HEK293 (cell line): Measurements from ENCODE around the gene NCLN.

ENCODE experiments used
- CTCF ChIA-PET: fragments of 350-600 bp; formaldehyde crosslinking; extraction: SDS; loops from one replicate; lab custom pipeline; 2021; ENCODE audit warnings: antibody characterized with exemption; lab: Yijun Ruan, JAX
- POLR2A ChIA-PET: fragments of 300-600 bp; formaldehyde crosslinking; extraction: SDS; loops from one replicate; lab custom pipeline; 2020; ENCODE audit warnings: antibody characterized with exemption, inconsistent platforms; lab: Yijun Ruan, JAX
- H3K27ac ChIP-seq: fragments of 200-500 bp; sonication (Bioruptor generic); 2 replicates; pipeline ENCODE4 v1.5.1; 2014; ENCODE audit warnings: low read depth, low read length, control low read depth, inconsistent platforms; ENCODE audit errors: extremely low read depth
- H3K36me3 ChIP-seq, 2 experiments: fragments of 200-500 bp in 1 of 2; sonication (Bioruptor generic) in 1 of 2; 1 replicate in 1 of 2; 2 replicates in 1 of 2; pipeline ENCODE4 v1.5.1; 2014 to 2017; ENCODE audit warnings: inconsistent platforms in 2 of 2, low read length in 2 of 2; ENCODE audit not compliant: control insufficient read depth in 2 of 2, insufficient read depth in 1 of 2
- H3K4me1 ChIP-seq: fragments of 200-500 bp; sonication (Bioruptor generic); 2 replicates; pipeline ENCODE4 v1.5.1; 2014; ENCODE audit warnings: mild to moderate bottlenecking, low read length, inconsistent platforms; ENCODE audit not compliant: control insufficient read depth, insufficient read depth
- H3K4me3 ChIP-seq: 2 replicates; pipeline ENCODE4 v1.5.1; 2011; ENCODE audit warnings: low read depth, mild to moderate bottlenecking, control low read depth, low read length, moderate library complexity
- H3K9me3 ChIP-seq: fragments of 200-500 bp; sonication (Bioruptor generic); 2 replicates; pipeline ENCODE4 v1.5.1; 2014; ENCODE audit warnings: low read depth, low read length, inconsistent platforms; ENCODE audit not compliant: control insufficient read depth, insufficient read depth
- BCL11B ChIP-seq: fragments of 450-650 bp; formaldehyde crosslinking; IDR thresholded peaks from 2 replicates; pipeline ENCODE4 v1.5.1; 2016; ENCODE audit warnings: low read depth, missing biosample characterization, missing genetic modification characterization
- GLIS1 ChIP-seq: fragments of 450-650 bp; formaldehyde crosslinking; IDR thresholded peaks from 2 replicates; pipeline ENCODE4 v1.5.1; 2016; ENCODE audit warnings: missing biosample characterization, missing genetic modification characterization
- HOXC10 ChIP-seq: sonication (generic); formaldehyde crosslinking; IDR thresholded peaks from 2 replicates; pipeline ENCODE4 v1.8.1; 2023; ENCODE audit warnings: mild to moderate bottlenecking, missing genetic modification reagents
- KLF10 ChIP-seq: fragments of 450-650 bp; IDR thresholded peaks from 2 replicates; pipeline ENCODE4 v1.5.1; 2018; ENCODE audit warnings: missing biosample characterization, mild to moderate bottlenecking, missing genetic modification characterization
- KLF9 ChIP-seq: fragments of 450-650 bp; formaldehyde crosslinking; IDR thresholded peaks from 2 replicates; pipeline ENCODE4 v1.5.1; 2016; ENCODE audit warnings: missing biosample characterization, missing genetic modification characterization, low read depth
- ZFHX2 ChIP-seq: fragments of 450-650 bp; formaldehyde crosslinking; conservative IDR thresholded peaks from 2 replicates; pipeline ENCODE4 v1.5.1; 2016; ENCODE audit warnings: missing biosample characterization, missing genetic modification characterization
- ZFP3 ChIP-seq: fragments of 450-650 bp; formaldehyde crosslinking; IDR thresholded peaks from 2 replicates; pipeline ENCODE4 v1.5.1; 2016; ENCODE audit warnings: low read depth, missing biosample characterization, missing genetic modification characterization
- ZFP37 ChIP-seq: fragments of 450-650 bp; formaldehyde crosslinking; IDR thresholded peaks from 2 replicates; pipeline ENCODE4 v1.5.1; 2016; ENCODE audit warnings: missing biosample characterization, missing genetic modification characterization
- ZNF19 ChIP-seq: fragments of 450-650 bp; formaldehyde crosslinking; IDR thresholded peaks from 2 replicates; pipeline ENCODE4; 2016; ENCODE audit warnings: missing biosample characterization, missing genetic modification characterization, low read depth
- ZNF214 ChIP-seq: fragments of 450-650 bp; formaldehyde crosslinking; IDR thresholded peaks from 2 replicates; pipeline ENCODE4 v1.5.1; 2017; ENCODE audit warnings: missing biosample characterization, mild to moderate bottlenecking, missing genetic modification characterization, borderline replicate concordance
- ZNF366 ChIP-seq: fragments of 450-650 bp; formaldehyde crosslinking; conservative IDR thresholded peaks from 2 replicates; pipeline ENCODE4 v1.5.1; 2016; ENCODE audit warnings: missing biosample characterization, missing genetic modification characterization
- ZNF514 ChIP-seq: fragments of 450-650 bp; formaldehyde crosslinking; IDR thresholded peaks from 2 replicates; pipeline ENCODE4 v1.5.1; 2016; ENCODE audit warnings: missing biosample characterization, missing genetic modification characterization
- ZNF555 ChIP-seq: fragments of 450-650 bp; formaldehyde crosslinking; conservative IDR thresholded peaks from 2 replicates; pipeline ENCODE4 v1.5.1; 2017; ENCODE audit warnings: missing biosample characterization, mild to moderate bottlenecking, missing genetic modification characterization, inconsistent platforms
- ZNF560 ChIP-seq: fragments of 450-650 bp; formaldehyde crosslinking; IDR thresholded peaks from 2 replicates; pipeline ENCODE4 v1.5.1; 2017; ENCODE audit warnings: missing biosample characterization, missing genetic modification characterization, borderline replicate concordance
- ZNF658 ChIP-seq: fragments of 450-650 bp; formaldehyde crosslinking; IDR thresholded peaks from 2 replicates; pipeline ENCODE4; 2016; ENCODE audit warnings: missing biosample characterization, missing genetic modification characterization
- ZSCAN30 ChIP-seq: fragments of 450-650 bp; IDR thresholded peaks from 2 replicates; pipeline ENCODE4 v1.5.1; 2018; ENCODE audit warnings: missing biosample characterization, mild to moderate bottlenecking, missing genetic modification characterization, moderate library complexity
- TF ChIP-seq, protein P1 (sequence below): fragments of 450-650 bp; formaldehyde crosslinking; IDR thresholded peaks from 2 replicates; pipeline ENCODE4 v1.5.1; 2016; ENCODE audit warnings: missing biosample characterization, missing genetic modification characterization
- TF ChIP-seq, protein P2 (sequence below): fragments of 450-650 bp; formaldehyde crosslinking; IDR thresholded peaks from 2 replicates; pipeline ENCODE4 v1.5.1; 2016; ENCODE audit warnings: missing biosample characterization, missing genetic modification characterization
- TF ChIP-seq, protein P3 (sequence below): fragments of 450-650 bp; formaldehyde crosslinking; IDR thresholded peaks from 2 replicates; pipeline ENCODE4 v1.5.1; 2016; ENCODE audit warnings: missing biosample characterization, missing genetic modification characterization
- TF ChIP-seq, protein P4 (sequence below): fragments of 450-650 bp; formaldehyde crosslinking; IDR thresholded peaks from 2 replicates; pipeline ENCODE4 v1.5.1; 2017; ENCODE audit warnings: missing biosample characterization, missing genetic modification characterization

The NCLN gene

DNA sequence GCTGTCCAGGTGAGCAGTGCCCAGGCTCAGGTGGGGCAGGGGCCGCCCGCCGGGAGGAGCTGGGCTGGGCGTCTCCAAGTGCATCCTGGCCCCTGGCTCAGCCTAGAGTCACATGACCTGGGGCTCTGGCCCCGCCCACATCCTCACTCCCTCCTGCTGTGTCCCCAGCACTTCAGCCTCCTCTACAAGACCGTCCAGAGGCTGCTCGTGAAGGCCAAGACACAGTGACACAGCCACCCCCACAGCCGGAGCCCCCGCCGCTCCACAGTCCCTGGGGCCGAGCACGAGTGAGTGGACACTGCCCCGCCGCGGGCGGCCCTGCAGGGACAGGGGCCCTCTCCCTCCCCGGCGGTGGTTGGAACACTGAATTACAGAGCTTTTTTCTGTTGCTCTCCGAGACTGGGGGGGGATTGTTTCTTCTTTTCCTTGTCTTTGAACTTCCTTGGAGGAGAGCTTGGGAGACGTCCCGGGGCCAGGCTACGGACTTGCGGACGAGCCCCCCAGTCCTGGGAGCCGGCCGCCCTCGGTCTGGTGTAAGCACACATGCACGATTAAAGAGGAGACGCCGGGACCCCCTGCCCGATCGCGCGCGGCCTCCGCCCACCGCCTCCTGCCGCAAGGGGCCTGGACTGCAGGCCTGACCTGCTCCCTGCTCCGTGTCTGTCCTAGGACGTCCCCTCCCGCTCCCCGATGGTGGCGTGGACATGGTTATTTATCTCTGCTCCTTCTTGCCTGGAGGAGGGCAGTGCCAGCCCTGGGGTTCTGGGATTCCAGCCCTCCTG lies 21.9 kb downstream of the NCLN start:
- ChIA-PET CTCF (no interaction called here), POLR2A (no interaction called here)
- Histone ChIP-seq H3K4me3 (no peak overlapping the region), H3K27ac (no peak overlapping the region), H3K9me3 (no peaks in the 10 kb centered on the region), H3K36me3 (peaks cover 7 to 60% of the 10 kb centered on the region in 2 experiments; a peak in 2 of 3 replicates), H3K4me1 (no peaks in the 10 kb centered on the region)
- TF ChIP-seq ZFP3 = no peak
- TF ChIP-seq ZNF366 (tag by site-specific recombination) = no peak
- no peak for TF ChIP-seq KLF10 (tag by site-specific recombination)
- TF ChIP-seq, protein P1, sequence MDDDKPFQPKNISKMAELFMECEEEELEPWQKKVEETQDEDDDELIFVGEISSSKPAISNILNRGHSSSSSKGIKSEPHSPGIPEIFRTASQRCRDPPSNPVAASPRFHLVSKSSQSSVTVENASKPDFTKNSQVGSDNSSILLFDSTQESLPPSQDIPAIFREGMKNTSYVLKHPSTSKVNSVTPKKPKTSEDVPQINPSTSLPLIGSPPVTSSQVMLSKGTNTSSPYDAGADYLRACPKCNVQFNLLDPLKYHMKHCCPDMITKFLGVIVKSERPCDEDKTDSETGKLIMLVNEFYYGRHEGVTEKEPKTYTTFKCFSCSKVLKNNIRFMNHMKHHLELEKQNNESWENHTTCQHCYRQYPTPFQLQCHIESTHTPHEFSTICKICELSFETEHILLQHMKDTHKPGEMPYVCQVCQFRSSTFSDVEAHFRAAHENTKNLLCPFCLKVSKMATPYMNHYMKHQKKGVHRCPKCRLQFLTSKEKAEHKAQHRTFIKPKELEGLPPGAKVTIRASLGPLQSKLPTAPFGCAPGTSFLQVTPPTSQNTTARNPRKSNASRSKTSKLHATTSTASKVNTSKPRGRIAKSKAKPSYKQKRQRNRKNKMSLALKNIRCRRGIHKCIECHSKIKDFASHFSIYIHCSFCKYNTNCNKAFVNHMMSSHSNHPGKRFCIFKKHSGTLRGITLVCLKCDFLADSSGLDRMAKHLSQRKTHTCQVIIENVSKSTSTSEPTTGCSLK = no peak
- no peak for TF ChIP-seq ZNF514 (tag by site-specific recombination)
- no peak for TF ChIP-seq ZNF214 (tag by site-specific recombination)
- TF ChIP-seq, protein P2, sequence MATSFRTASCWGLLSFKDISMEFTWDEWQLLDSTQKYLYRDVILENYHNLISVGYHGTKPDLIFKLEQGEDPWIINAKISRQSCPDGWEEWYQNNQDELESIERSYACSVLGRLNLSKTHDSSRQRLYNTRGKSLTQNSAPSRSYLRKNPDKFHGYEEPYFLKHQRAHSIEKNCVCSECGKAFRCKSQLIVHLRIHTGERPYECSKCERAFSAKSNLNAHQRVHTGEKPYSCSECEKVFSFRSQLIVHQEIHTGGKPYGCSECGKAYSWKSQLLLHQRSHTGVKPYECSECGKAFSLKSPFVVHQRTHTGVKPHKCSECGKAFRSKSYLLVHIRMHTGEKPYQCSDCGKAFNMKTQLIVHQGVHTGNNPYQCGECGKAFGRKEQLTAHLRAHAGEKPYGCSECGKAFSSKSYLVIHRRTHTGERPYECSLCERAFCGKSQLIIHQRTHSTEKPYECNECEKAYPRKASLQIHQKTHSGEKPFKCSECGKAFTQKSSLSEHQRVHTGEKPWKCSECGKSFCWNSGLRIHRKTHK (tag by site-specific recombination) = no peak
- TF ChIP-seq HOXC10 = no peak
- 0 out of 2 replicates have a peak, but pooled peaks have one; percentile 15 for TF ChIP-seq ZFHX2 (tag by site-specific recombination)
- TF ChIP-seq ZNF555 (tag by site-specific recombination) = no peak
- no peak for TF ChIP-seq ZNF19 (tag by site-specific recombination)
- no peak for TF ChIP-seq BCL11B (tag by site-specific recombination)
- no peak for TF ChIP-seq ZSCAN30 (tag by site-specific recombination)
- TF ChIP-seq KLF9 (tag by site-specific recombination) = peak; percentile 33
- TF ChIP-seq ZNF658 (tag by site-specific recombination) = no peak
- TF ChIP-seq ZFP37 (tag by site-specific recombination) = no peak
- TF ChIP-seq, protein P3, sequence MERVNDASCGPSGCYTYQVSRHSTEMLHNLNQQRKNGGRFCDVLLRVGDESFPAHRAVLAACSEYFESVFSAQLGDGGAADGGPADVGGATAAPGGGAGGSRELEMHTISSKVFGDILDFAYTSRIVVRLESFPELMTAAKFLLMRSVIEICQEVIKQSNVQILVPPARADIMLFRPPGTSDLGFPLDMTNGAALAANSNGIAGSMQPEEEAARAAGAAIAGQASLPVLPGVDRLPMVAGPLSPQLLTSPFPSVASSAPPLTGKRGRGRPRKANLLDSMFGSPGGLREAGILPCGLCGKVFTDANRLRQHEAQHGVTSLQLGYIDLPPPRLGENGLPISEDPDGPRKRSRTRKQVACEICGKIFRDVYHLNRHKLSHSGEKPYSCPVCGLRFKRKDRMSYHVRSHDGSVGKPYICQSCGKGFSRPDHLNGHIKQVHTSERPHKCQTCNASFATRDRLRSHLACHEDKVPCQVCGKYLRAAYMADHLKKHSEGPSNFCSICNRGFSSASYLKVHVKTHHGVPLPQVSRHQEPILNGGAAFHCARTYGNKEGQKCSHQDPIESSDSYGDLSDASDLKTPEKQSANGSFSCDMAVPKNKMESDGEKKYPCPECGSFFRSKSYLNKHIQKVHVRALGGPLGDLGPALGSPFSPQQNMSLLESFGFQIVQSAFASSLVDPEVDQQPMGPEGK (tag by site-specific recombination) = peak; percentile 22; the same call in 1 of the 2 replicates
- TF ChIP-seq, protein P4, sequence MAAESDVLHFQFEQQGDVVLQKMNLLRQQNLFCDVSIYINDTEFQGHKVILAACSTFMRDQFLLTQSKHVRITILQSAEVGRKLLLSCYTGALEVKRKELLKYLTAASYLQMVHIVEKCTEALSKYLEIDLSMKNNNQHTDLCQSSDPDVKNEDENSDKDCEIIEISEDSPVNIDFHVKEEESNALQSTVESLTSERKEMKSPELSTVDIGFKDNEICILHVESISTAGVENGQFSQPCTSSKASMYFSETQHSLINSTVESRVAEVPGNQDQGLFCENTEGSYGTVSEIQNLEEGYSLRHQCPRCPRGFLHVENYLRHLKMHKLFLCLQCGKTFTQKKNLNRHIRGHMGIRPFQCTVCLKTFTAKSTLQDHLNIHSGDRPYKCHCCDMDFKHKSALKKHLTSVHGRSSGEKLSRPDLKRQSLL (tag by site-specific recombination) = no peak
- no peak for TF ChIP-seq GLIS1 (tag by site-specific recombination)
- no peak for TF ChIP-seq ZNF560
